Mucosa of stomach (tissue), 1 donor: ENCODE measurements around the gene COL24A1.
"Not testable (repeated sequence)": the region's sequence is repeated elsewhere in the genome, so short reads cannot be mapped to it uniquely, and the experiment has no call there.

Source experiments
- H3K27me3 ChIP-seq: one replicate; pipeline ENCODE4 v1.7.0; 2013; ENCODE audit warnings: mild to moderate bottlenecking, low read length; ENCODE audit not compliant: control insufficient read depth, insufficient read depth
- H3K36me3 ChIP-seq: one replicate; pipeline ENCODE4 v1.7.0; 2013; ENCODE audit warnings: low read length; ENCODE audit not compliant: control insufficient read depth, insufficient read depth
- H3K4me1 ChIP-seq: one replicate; pipeline ENCODE4 v1.7.0; 2013; ENCODE audit warnings: mild to moderate bottlenecking, low read length; ENCODE audit not compliant: control insufficient read depth, insufficient read depth
- H3K4me3 ChIP-seq: one replicate; pipeline ENCODE4 v1.7.0; 2013; ENCODE audit warnings: low read length
- H3K9ac ChIP-seq: one replicate; pipeline ENCODE4 v1.7.0; 2013; ENCODE audit warnings: mild to moderate bottlenecking, low read length, moderate library complexity
- H3K9me3 ChIP-seq: one replicate; pipeline ENCODE4 v1.7.0; 2013; ENCODE audit warnings: mild to moderate bottlenecking, low read length, moderate library complexity; ENCODE audit not compliant: control insufficient read depth
- donor health status: Pancreatic carcinoma.

The COL24A1 gene

GRCh38 chr1:85898861-85899260, 257.7 kb downstream of the COL24A1 start:
- Histone ChIP-seq H3K9ac (no peak overlapping the region), H3K27me3 (no peaks in the 10 kb centered on the region), H3K36me3 (no peaks in the 10 kb centered on the region), H3K9me3 (no peaks in the 10 kb centered on the region), H3K4me3 (no peak overlapping the region), H3K4me1 (no peaks in the 10 kb centered on the region)

GRCh38 chr1:85894651-85895050, 261.9 kb downstream of the COL24A1 start:
- Histone ChIP-seq H3K9me3 (no peaks in the 10 kb centered on the region), H3K4me1 (no peaks in the 10 kb centered on the region), H3K36me3 (no peaks in the 10 kb centered on the region), H3K27me3 (no peaks in the 10 kb centered on the region), H3K9ac (no peak overlapping the region), H3K4me3 (no peak overlapping the region)

- Histone ChIP-seq H3K36me3 (no peaks in the 10 kb centered on the region), H3K4me1 (no peaks in the 10 kb centered on the region), H3K9ac (no peak overlapping the region), H3K9me3 (no peaks in the 10 kb centered on the region), H3K4me3 (no peak overlapping the region), H3K27me3 (no peaks in the 10 kb centered on the region)
Measured at GRCh38 chr1:85892366-85892765, 264.2 kb downstream of the COL24A1 start.

GRCh38 chr1:85889870-85890269, 266.7 kb downstream of the COL24A1 start:
- Histone ChIP-seq H3K36me3 (no peaks in the 10 kb centered on the region), H3K9ac (no peak overlapping the region), H3K4me1 (no peaks in the 10 kb centered on the region), H3K9me3 (no peaks in the 10 kb centered on the region), H3K27me3 (no peaks in the 10 kb centered on the region), H3K4me3 (no peak overlapping the region)

- Histone ChIP-seq H3K27me3 (no peaks in the 10 kb centered on the region), H3K36me3 (no peaks in the 10 kb centered on the region), H3K9me3 (no peaks in the 10 kb centered on the region), H3K4me3 (no peak overlapping the region), H3K4me1 (no peaks in the 10 kb centered on the region), H3K9ac (no peak overlapping the region)
Measured at GRCh38 chr1:85888921-85889320, 267.7 kb downstream of the COL24A1 start.

GRCh38 chr1:85884372-85885035, 272.1 kb downstream of the COL24A1 start:
- Histone ChIP-seq H3K27me3 (no peaks in the 10 kb centered on the region), H3K4me1 (no peaks in the 10 kb centered on the region), H3K9ac (no peak overlapping the region), H3K9me3 (no peaks in the 10 kb centered on the region), H3K4me3 (no peak overlapping the region), H3K36me3 (no peaks in the 10 kb centered on the region)

GRCh38 chr1:85867189-85867588, 289.4 kb downstream of the COL24A1 start:
- no peaks in the 10 kb centered on the region for H3K9me3 ChIP-seq
- H3K27me3 ChIP-seq, result no peaks in the 10 kb centered on the region
- no peaks in the 10 kb centered on the region for H3K36me3 ChIP-seq
- H3K9ac ChIP-seq, result no peak overlapping the region
- H3K4me3 ChIP-seq, result no peak overlapping the region
- no peaks in the 10 kb centered on the region for H3K4me1 ChIP-seq

- no peak overlapping the region for H3K4me3 ChIP-seq
- no peaks in the 10 kb centered on the region for H3K9me3 ChIP-seq
- H3K4me1 ChIP-seq, result no peaks in the 10 kb centered on the region
- no peaks in the 10 kb centered on the region for H3K27me3 ChIP-seq
- H3K9ac ChIP-seq, result no peak overlapping the region
- no peaks in the 10 kb centered on the region for H3K36me3 ChIP-seq
Measured at GRCh38 chr1:85865213-85865612, 291.4 kb downstream of the COL24A1 start.

GRCh38 chr1:85864727-85865126, 291.8 kb downstream of the COL24A1 start:
- Histone ChIP-seq H3K9ac (no peak overlapping the region), H3K4me1 (no peaks in the 10 kb centered on the region), H3K27me3 (no peaks in the 10 kb centered on the region), H3K4me3 (no peak overlapping the region), H3K36me3 (no peaks in the 10 kb centered on the region), H3K9me3 (no peaks in the 10 kb centered on the region)

- H3K27me3 ChIP-seq, H3K9me3 ChIP-seq, H3K4me3 ChIP-seq, H3K9ac ChIP-seq, H3K4me1 ChIP-seq, H3K36me3 ChIP-seq: not testable (repeated sequence)
Measured at GRCh38 chr1:85863639-85864038, 292.9 kb downstream of the COL24A1 start.

GRCh38 chr1:85862456-85862855, 294.1 kb downstream of the COL24A1 start:
- H3K27me3 ChIP-seq, result no peaks in the 10 kb centered on the region
- H3K9ac ChIP-seq, result no peak overlapping the region
- H3K36me3 ChIP-seq, result no peaks in the 10 kb centered on the region
- H3K4me3 ChIP-seq, result no peak overlapping the region
- H3K9me3 ChIP-seq, result no peaks in the 10 kb centered on the region
- H3K4me1 ChIP-seq, result no peaks in the 10 kb centered on the region

GRCh38 chr1:85857991-85858390, 298.6 kb downstream of the COL24A1 start:
- Histone ChIP-seq H3K9me3 (no peaks in the 10 kb centered on the region), H3K4me3 (no peak overlapping the region), H3K9ac (no peak overlapping the region), H3K27me3 (no peaks in the 10 kb centered on the region), H3K36me3 (no peaks in the 10 kb centered on the region), H3K4me1 (no peaks in the 10 kb centered on the region)

GRCh38 chr1:85850238-85850637, 306.3 kb downstream of the COL24A1 start:
- H3K27me3 ChIP-seq, result no peaks in the 10 kb centered on the region
- no peaks in the 10 kb centered on the region for H3K4me1 ChIP-seq
- H3K9ac ChIP-seq, result no peak overlapping the region
- H3K4me3 ChIP-seq, result no peak overlapping the region
- H3K36me3 ChIP-seq, result no peaks in the 10 kb centered on the region
- no peaks in the 10 kb centered on the region for H3K9me3 ChIP-seq
